Central memory CD4-positive, alpha-beta T cell (primary cell): ENCODE measurements around the gene IGFL4.

Source experiments
- DNase-seq: peaks from one replicate; pipeline ENCODE4 v3.0.0; 2022

Gene IGFL4

GRCh38 chr19:46018729-46019251 lies 22.0 kb downstream of the IGFL4 start:
- DNase-seq: no peak

- DNase-seq: no peak
Measured at GRCh38 chr19:46017874-46018675, 22.7 kb downstream of the IGFL4 start.

- DNase-seq: no peak
Measured at GRCh38 chr19:46017095-46017429, 23.7 kb downstream of the IGFL4 start.

- peak; percentile 71 for DNase-seq
Measured at GRCh38 chr19:46016426-46017094, 24.2 kb downstream of the IGFL4 start.

GRCh38 chr19:46015687-46016425 lies 24.9 kb downstream of the IGFL4 start:
- peak; percentile 39 for DNase-seq

GRCh38 chr19:46014941-46015686 lies 25.7 kb downstream of the IGFL4 start:
- DNase-seq: peak; percentile 51

GRCh38 chr19:46014534-46014933 lies 26.3 kb downstream of the IGFL4 start:
- DNase-seq: no peak

GRCh38 chr19:46009530-46010510 lies 31.0 kb downstream of the IGFL4 start:
- peak; percentile 49 for DNase-seq

- no peak for DNase-seq
Measured at GRCh38 chr19:46006411-46006810, 34.4 kb downstream of the IGFL4 start.

- DNase-seq: no peak
Measured at GRCh38 chr19:46002678-46003275, 38.0 kb downstream of the IGFL4 start.

- DNase-seq: peak; percentile 68
Measured at GRCh38 chr19:46000491-46001246, 40.1 kb downstream of the IGFL4 start.

- DNase-seq: no peak
Measured at GRCh38 chr19:45999653-46000121, 41.1 kb downstream of the IGFL4 start.

GRCh38 chr19:45998834-45999233 lies 42.0 kb downstream of the IGFL4 start:
- DNase-seq: no peak

- DNase-seq: no peak
Measured at GRCh38 chr19:45996933-45997332, 43.9 kb downstream of the IGFL4 start.

GRCh38 chr19:45995715-45996385 lies 45.0 kb downstream of the IGFL4 start:
- DNase-seq: no peak

GRCh38 chr19:45994998-45995714 lies 45.6 kb downstream of the IGFL4 start, which contains the start of gene CCDC61:
CCDC61 (plus strand) TSS chr19:45995467; CDS start chr19:46003019, 7,552 bp downstream.
- DNase-seq: peak; percentile 99

GRCh38 chr19:45994456-45994997 lies 46.3 kb downstream of the IGFL4 start:
- no peak for DNase-seq

GRCh38 chr19:45990113-45990728 lies 50.6 kb downstream of the IGFL4 start:
- DNase-seq: no peak
